Measurements from ENCODE around the gene CEMIP.

The CEMIP gene

GRCh38 chr15:80971143-80971542 is 192.0 kb downstream of the CEMIP start:
- TF ChIP-seq EZH2phosphoT487 (IDR thresholded peaks at IDR 0.05; ENCODE audit: low read length) (no peak), EZH2 (optimal IDR thresholded peaks at IDR 0.05; ENCODE audit: low read depth, low read length) (no peak), CTCF (IDR thresholded peaks at IDR 0.05; ENCODE audit: low read length) (no peak)
- Histone ChIP-seq H3K9ac (ENCODE audit: low read length) (no peak overlapping the region), H4K20me1 (ENCODE audit: insufficient read depth, low read length) (peaks cover 3% of the 10 kb centered on the region; the same call in 1 of the 2 replicates), H3K4me3 (ENCODE audit: low read length) (no peak overlapping the region), H3K4me1 (ENCODE audit: low read length) (no peaks in the 10 kb centered on the region), H2AFZ (ENCODE audit: low read length) (no peak overlapping the region), H3K79me2 (ENCODE audit: low read length) (peaks cover 11% of the 10 kb centered on the region), H3K27me3 (replicated peaks; ENCODE audit: insufficient read depth, low read length) (no peaks in the 10 kb centered on the region), H3K36me3 (replicated peaks; ENCODE audit: insufficient read depth, low read length) (no peaks in the 10 kb centered on the region), H3K27ac (ENCODE audit: low read length) (no peak overlapping the region), H3K4me2 (ENCODE audit: low read depth, low read length) (no peak overlapping the region), H3F3A (ENCODE audit: insufficient read depth, low read length) (no peaks in the 10 kb centered on the region; the same call in 1 of the 2 replicates), H3K9me3 (replicated peaks; ENCODE audit: insufficient read depth, low read length) (no peaks in the 10 kb centered on the region), H3K9me2 (replicated peaks; ENCODE audit: insufficient read depth, low read length) (no peaks in the 10 kb centered on the region)
- DNase-seq: no peak

- no peak for TF ChIP-seq EZH2 (optimal IDR thresholded peaks at IDR 0.05; ENCODE audit: low read depth, low read length)
- no peak for TF ChIP-seq EZH2phosphoT487 (IDR thresholded peaks at IDR 0.05; ENCODE audit: low read length)
- no peak for TF ChIP-seq CTCF (IDR thresholded peaks at IDR 0.05; ENCODE audit: low read length)
- peaks cover 3% of the 10 kb centered on the region; the same call in 1 of the 2 replicates for H4K20me1 ChIP-seq (ENCODE audit: insufficient read depth, low read length)
- no peaks in the 10 kb centered on the region for H3K9me3 ChIP-seq (replicated peaks; ENCODE audit: insufficient read depth, low read length)
- H3K27me3 ChIP-seq (replicated peaks; ENCODE audit: insufficient read depth, low read length): no peaks in the 10 kb centered on the region
- H3K4me1 ChIP-seq (ENCODE audit: low read length): no peaks in the 10 kb centered on the region
- no peak overlapping the region for H3K4me2 ChIP-seq (ENCODE audit: low read depth, low read length)
- no peak for DNase-seq
- H2AFZ ChIP-seq (ENCODE audit: low read length): no peak overlapping the region
- no peaks in the 10 kb centered on the region for H3K36me3 ChIP-seq (replicated peaks; ENCODE audit: insufficient read depth, low read length)
- no peak overlapping the region for H3K27ac ChIP-seq (ENCODE audit: low read length)
- H3K9ac ChIP-seq (ENCODE audit: low read length): no peak overlapping the region
- H3F3A ChIP-seq (ENCODE audit: insufficient read depth, low read length): no peaks in the 10 kb centered on the region; the same call in 1 of the 2 replicates
- H3K9me2 ChIP-seq (replicated peaks; ENCODE audit: insufficient read depth, low read length): no peaks in the 10 kb centered on the region
- H3K79me2 ChIP-seq (ENCODE audit: low read length): peaks cover 22% of the 10 kb centered on the region
- H3K4me3 ChIP-seq (ENCODE audit: low read length): no peak overlapping the region
These were observed 193.1 kb downstream of the CEMIP start for GRCh38 chr15:80972276-80972675.

GRCh38 chr15:80974914-80975313 is 195.7 kb downstream of the CEMIP start:
- TF ChIP-seq CTCF (IDR thresholded peaks at IDR 0.05; ENCODE audit: low read length): no peak
- no peak for TF ChIP-seq EZH2 (optimal IDR thresholded peaks at IDR 0.05; ENCODE audit: low read depth, low read length)
- no peaks in the 10 kb centered on the region; the same call in 1 of the 2 replicates for H3F3A ChIP-seq (ENCODE audit: insufficient read depth, low read length)
- H3K36me3 ChIP-seq (replicated peaks; ENCODE audit: insufficient read depth, low read length): peaks cover 4% of the 10 kb centered on the region; the same call in 1 of the 2 replicates
- no peaks in the 10 kb centered on the region for H3K27me3 ChIP-seq (replicated peaks; ENCODE audit: insufficient read depth, low read length)
- H4K20me1 ChIP-seq (ENCODE audit: insufficient read depth, low read length): peaks cover 7% of the 10 kb centered on the region; the same call in 1 of the 2 replicates
- no peaks in the 10 kb centered on the region for H3K4me1 ChIP-seq (ENCODE audit: low read length)
- H3K9me2 ChIP-seq (replicated peaks; ENCODE audit: insufficient read depth, low read length): no peaks in the 10 kb centered on the region
- peaks cover 48% of the 10 kb centered on the region for H3K79me2 ChIP-seq (ENCODE audit: low read length)
- H3K9ac ChIP-seq (ENCODE audit: low read length): no peak overlapping the region
- DNase-seq: no peak
- H3K4me3 ChIP-seq (ENCODE audit: low read length): no peak overlapping the region
- no peaks in the 10 kb centered on the region for H3K9me3 ChIP-seq (replicated peaks; ENCODE audit: insufficient read depth, low read length)
- H3K4me2 ChIP-seq (ENCODE audit: low read depth, low read length): no peak overlapping the region
- no peak overlapping the region for H3K27ac ChIP-seq (ENCODE audit: low read length)
- no peak overlapping the region for H2AFZ ChIP-seq (ENCODE audit: low read length)

Measured in MM.1S (cell line).